HuH-7 (cell line): Measurements from ENCODE around the gene TATDN2.

Experiments used
- DNase-seq: peaks from one replicate; pipeline ENCODE4 v3.0.0; 2011; ENCODE audit warnings: low spot score

The TATDN2 gene

GRCh38 chr3:10319804-10320203 is 71.5 kb downstream of the TATDN2 start:
- no peak for DNase-seq

DNA sequence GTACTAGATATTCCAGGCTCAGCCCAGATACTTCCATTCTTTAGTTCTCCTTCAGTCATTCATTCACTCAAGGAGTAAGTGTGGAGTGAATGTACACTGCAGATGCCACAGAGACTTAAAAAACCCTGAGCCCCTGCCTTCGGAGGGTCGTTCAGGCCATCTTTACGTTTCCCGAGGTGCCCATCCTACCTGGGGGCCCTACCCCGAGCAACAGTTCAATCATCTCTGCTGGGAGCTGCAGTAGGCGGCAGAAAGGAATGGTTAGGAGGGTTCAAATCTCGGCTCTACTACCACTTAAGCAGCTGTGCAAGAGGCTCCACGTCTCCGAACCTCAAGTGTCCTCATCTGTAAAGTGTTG is 72.0 kb downstream of the TATDN2 start:
- no peak for DNase-seq

DNA sequence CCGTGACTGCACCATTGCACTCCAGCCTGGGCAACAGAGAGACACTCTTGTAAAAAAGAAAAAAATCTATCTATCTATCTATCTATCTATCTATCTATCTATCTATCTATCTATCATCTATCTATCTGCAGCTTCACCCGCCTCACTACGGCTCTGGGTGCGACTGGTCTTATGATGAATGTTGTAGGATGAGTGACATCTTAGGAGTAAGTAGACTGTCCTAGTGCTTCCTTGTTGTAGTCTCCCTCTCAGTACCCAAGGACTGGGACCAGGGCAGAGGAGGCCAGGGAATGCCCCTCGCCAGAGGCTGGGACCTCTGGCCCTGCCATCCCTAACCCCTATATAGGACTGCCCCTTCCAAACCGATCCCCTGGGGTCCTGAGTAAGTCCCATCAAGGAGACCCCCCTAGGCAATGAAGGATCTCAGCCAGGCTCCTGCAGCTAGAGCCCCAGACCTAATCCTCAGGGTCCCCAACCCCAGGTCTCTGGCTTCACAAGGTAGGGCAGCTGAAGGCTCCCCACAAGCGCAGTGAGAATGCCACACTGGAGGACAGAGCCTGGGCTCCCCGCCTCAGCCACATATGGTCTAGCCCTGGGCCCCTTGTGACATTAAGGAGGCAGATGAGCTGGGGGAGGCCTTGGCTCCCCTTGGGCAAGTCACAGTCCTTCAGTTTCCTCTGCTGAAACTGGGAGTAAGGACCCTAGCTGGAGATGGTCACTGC is 73.5 kb downstream of the TATDN2 start:
- DNase-seq, result no peak

DNA sequence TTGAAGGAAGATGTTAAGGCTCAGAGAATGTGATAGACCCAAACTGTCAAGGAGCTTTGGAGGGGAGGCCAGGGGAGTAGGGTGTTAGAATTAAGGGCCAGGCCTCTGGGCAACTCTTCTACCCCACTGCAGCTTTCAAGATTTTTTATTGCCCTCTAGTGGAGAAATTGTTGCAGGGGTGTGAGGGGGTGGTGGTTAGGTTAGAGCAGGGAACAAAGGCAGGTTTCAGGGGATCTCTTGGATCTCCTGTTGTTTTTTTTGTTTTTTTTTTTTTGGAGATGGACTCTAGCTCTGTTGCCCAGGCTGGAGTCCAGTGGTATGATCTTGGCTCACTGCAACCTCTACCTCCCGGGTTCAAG is 74.1 kb downstream of the TATDN2 start:
- peak; percentile 95 for DNase-seq

DNA sequence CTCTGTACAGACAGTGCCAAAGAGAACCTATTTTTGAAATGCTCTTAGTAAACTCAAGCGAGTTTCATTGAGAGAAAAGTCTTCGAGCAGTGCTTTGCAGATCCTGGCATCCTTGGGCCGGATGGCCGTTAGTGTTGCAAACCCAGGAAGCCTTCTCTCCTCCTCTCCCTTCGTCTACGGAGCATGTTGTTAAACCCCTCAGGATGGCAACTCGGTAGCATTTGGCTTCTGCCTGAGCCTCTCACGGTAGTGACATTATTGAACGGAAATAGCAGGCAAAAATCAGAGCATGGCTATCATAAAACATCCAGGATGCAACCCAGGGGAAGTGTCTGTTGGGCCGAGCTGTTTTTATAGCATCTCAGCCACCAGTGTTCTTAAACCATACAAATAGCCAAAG is 79.3 kb downstream of the TATDN2 start:
- no peak for DNase-seq

DNA sequence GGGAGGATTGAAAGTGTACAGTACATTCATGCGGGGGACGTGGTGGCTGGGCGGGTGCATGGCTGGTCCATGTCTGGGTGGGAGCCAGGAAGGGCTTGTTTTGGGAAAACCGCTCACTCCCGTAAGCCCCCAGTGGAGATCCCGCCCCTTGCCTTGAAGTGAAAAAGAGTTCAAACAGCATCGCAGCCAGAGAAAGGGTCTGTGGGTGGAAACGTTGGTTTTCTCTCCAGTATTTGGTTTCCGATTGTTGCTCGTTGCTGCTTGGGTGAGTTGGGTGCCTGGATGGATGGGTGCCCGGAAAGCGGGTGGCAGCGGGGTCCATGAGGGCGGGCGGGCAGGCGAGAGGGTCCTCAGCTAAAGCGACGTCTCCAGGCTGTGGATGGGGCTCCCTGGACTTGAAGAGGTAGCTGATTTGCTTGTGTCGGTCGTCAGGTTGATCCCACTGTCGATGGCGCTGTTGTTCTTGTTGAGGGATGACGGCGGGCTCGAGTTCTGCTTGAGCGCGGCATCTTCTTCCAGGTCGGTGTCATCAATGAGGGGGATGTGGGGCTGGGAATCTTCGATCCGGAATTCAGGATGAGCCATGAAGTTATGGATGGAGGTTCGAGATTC is 80.3 kb downstream of the TATDN2 start:
- DNase-seq, result no peak

GRCh38 chr3:10329495-10330015 is 81.3 kb downstream of the TATDN2 start:
- DNase-seq, result no peak

GRCh38 chr3:10330319-10330718 is 82.1 kb downstream of the TATDN2 start:
- no peak for DNase-seq
